Superior temporal gyrus (tissue), 1 donor: ENCODE measurements around the gene TMPRSS15.

Source experiments
- DNase-seq: peaks from one replicate; pipeline ENCODE4 v3.0.0-alpha.2; 2016; ENCODE audit errors: extremely low spot score

The TMPRSS15 gene

GRCh38 chr21:18244671-18245463 lies 158.7 kb downstream of the TMPRSS15 start, which contains the start of gene CHODL:
TSS of gene CHODL (plus strand) at chr21:18244833. CDS start at chr21:18245224, 391 bp downstream.
- DNase-seq = no peak

DNA sequence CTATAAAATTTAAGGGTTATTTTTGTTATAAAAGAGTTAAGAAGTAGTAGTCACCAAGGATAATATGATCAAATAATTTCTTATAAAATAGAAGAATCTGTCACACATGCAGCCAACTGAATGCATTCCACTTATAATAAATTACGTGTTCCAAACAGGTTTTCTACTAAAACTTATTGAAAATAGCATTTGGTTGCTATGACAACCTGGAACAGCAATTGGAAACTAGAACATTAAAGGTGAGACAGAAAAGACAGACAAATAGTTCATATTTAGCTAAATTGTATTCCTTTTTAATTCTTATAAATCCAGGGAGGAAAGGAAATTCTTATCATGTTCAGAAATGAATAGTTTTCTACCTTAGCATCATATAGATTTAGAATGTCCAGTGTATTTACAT lies 168.0 kb downstream of the TMPRSS15 start:
- DNase-seq = no peak

GRCh38 chr21:18228060-18228739 lies 175.4 kb downstream of the TMPRSS15 start:
- DNase-seq = no peak

DNA sequence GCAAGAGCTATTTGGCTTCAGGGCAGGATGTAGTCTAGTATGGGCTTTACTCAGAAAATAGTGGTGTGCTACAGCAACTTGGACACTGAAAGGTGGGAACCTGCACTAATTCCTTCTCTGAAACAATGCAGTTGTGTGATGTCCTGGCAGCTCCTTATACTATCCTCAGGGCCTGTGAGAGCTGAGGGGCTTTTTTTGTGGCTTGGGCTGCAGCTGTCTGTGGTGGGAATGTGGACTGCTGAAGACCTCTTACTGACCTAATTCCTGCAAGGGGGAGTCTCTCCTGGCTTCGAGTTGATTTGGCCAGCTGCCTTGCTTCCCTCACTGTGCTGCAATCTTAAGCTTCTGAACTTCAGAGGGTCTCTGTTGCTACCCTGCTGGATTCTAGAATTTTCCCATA lies 181.2 kb downstream of the TMPRSS15 start:
- DNase-seq = no peak

- no peak for DNase-seq
Observed at GRCh38 chr21:18220498-18220897, 183.1 kb downstream of the TMPRSS15 start.
